ENCODE measurements around the gene ATRN.
A peak's percentile ranks its signal among the peaks of the same experiment; 100 is the strongest.
"Not testable (repeated sequence)": the region's sequence is repeated elsewhere in the genome, so short reads cannot be mapped to it uniquely, and the experiment has no call there.

ATRN gene

DNA sequence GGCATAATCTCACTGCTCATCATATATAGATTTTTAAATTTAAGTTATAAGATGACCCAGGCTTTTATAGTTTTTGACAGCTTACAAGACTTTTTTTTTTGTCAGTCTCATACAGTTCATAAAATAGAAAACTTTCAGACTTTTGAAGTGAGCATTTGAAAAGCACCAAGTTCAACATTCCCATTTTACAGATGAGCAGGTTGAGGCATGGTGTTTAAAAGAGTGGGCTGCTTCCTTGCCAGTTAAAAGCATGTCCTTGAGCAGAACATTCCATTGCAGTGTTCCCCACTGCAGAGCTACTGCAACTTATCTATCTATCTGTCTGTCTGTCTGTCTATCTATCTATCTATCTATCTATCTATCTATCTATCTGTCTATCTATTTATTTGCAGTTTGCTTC, 105.5 kb downstream of the ATRN start:
- no peak for DNase-seq

DNA sequence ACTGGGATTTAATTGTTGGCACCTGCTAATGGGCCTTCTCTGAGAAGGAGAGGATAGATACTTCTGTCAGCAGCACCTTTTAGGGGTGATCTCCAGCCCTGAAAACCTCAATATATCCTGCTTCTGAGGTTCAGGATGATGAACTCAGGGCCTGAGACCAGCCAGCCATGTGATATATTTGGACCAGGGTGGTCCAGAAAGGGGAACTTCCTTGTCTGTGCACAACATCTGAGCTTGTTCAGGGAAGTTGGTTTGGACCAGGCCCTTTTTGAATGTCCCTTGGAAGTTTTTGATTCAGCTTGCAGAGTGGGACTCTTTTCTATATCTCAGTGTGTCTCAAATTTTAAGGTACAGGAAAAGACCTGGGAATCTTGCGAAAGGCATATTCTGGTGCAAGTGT, 106.5 kb downstream of the ATRN start:
- no peak for DNase-seq

DNA sequence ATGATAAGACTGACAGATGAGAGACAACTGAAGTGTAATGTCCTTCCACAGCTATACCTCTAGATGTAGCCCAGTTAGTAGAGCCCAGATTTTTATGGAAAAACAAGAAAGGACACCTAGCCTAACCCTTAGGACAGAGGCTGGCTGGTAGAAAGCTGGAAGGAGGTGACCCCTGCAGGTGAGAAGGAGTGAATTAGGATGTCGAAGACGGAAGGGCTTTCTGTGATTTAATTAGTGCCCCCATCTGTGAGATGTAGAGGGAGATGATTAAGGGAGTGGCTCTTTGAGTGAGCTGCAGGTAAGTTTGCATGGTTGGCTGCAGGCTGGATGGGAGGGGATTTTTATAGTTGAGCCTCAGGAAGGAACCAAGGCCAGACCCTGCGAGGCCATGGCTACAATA, 109.6 kb downstream of the ATRN start:
- DNase-seq, result no peak

DNA sequence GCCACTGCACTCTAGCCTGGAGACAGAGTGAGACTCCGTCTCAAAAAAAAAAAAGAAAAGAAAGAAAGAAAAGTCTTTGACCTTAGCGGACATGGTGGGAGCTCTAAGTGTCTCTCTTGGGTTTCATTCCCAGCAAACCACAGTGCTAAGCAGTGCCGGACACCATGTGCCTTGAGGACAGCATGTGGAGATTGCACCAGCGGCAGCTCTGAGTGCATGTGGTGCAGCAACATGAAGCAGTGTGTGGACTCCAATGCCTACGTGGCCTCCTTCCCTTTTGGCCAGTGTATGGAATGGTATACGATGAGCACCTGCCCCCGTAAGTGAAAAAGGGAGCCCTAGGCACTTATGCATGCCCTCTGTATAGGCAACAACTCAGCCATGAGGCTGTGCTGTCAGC, 112.9 kb downstream of the ATRN start:
- no peak for DNase-seq

DNA sequence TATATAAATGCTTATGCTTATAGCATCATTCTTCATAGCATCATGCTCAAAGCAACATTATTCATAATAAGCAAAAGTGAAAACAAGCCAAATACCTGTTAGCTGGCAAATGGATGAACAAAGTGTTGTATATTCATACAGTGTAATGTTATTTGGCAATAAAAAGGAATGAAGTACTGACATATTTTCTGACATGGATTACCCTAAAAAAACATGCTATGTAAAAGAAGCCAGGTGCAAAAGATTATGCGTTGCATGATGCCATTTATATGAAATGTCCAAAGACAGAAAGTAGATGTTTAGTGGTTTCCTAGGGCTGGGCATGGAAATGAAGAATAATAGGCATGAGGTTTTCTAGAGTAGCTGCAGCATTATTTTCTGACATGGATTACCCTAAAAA, 115.3 kb downstream of the ATRN start:
- no peak for DNase-seq

DNA sequence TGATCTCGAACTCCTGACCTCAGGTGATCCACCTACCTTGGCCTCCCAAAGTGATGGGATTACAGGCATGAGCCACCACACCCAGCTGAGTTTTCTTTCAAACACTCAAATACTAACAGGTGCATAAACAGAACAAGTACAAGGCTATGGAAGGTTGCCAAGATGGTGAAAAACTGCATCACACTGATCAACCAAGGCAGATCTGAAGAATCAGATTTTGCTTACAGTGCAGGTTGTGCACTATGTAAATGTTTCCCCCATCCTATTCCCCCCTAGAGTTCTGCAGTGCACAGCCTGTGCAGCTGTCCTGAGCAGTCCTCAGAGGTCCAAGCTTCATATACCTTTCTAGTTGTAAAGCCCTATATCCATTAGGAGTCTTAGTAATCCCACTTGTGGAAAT, 119.3 kb downstream of the ATRN start:
- no peak for DNase-seq

DNA sequence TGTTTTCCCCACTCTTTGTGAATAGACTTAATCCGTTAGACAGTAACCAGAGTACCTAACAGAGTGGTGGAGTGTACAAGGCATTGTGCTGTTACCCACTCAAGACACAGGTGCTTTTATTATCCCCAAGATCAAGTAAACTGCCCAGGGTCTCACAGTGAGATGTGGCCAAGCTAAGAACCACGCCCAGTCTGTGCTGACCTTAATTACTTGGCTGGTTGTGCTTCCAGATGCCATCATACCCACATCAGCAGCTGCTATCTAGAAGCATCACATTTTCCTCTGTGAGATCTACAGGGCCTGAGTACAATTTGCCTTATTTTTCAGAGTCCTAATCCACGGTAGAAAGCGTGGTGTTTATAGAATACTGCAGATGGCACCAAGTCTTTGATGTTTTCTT, 122.1 kb downstream of the ATRN start:
- no peak for DNase-seq

DNA sequence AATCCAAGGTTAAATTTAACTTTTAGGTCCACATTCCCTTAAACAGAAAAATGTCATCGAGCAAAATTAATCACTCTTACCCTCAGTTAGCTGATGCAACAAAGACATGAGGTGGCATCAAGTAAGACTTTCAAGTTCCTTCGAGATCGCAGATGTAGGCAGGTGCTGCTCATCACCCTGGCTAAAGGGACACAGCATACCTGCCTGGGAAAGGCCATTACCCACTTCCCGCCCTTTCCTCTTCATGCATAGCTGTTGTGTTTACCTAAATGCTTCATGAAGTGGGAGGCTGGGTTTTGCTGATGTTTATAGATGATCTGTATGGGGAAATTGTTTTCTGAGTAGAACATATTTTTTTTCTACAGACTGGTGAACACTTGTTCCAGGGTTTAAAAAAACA, 124.7 kb downstream of the ATRN start:
- DNase-seq, result no peak

DNA sequence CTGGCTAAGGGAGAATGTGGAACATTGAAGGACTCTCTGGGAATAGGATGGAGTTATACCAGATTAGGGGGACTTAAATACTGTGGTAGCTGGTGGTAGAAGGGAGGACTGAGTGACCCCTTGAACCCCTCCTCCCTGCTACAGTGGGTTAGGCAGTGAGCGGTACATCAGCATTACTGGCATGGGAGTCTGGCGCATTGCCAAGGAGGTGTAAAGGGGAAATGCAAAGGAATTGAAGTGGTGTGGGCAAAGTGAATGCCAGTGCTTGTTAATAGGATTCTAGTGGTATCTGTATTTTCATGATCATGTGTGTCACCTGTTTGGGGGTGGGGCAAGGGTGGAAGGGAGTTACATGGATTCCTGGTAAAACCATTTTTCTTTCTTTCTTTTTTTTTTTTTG, 132.3 kb downstream of the ATRN start:
- no peak for DNase-seq

DNA sequence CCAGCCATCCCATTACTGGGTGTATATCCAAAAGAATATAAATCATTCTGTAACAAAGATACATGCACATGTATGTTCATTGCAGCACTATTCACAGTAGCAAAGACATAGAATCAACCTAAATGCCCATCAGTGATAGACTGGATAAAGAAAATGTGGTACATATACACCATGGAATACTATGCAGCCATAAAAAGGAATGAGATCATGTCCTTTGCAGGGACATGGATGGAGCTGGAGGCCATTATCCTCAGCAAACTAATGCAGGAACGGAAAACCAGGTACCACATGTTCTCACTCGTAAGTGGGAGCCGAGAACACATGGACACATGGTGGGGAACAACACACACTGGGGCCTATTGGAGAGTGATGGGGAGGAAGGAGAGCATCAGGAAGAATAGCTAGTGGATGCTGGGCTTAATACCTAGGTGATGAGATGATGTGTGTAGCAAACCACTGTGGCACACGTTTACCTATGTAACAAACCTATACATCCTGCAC, 134.6 kb downstream of the ATRN start:
- DNase-seq, result not testable (repeated sequence)

DNA sequence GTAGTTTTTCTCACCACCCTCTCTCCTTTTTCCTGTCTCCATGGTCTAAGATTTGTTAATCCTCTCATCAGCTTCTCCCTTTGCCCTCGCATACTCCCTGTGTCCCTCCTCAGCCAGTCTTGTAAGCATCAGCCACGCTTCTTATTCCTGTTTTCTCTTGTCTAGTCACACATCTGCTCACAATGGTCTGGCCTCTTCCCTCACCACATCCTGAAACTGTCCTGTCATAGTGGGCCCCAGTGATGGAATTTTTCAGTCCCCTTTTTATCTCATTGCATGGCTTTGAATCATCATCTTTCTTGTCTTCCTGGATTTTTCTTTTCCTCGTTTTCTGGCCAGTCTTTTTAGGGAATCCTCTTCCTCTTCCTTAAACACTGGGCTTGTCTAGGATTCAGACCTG, 135.2 kb downstream of the ATRN start:
- DNase-seq, result no peak

DNA sequence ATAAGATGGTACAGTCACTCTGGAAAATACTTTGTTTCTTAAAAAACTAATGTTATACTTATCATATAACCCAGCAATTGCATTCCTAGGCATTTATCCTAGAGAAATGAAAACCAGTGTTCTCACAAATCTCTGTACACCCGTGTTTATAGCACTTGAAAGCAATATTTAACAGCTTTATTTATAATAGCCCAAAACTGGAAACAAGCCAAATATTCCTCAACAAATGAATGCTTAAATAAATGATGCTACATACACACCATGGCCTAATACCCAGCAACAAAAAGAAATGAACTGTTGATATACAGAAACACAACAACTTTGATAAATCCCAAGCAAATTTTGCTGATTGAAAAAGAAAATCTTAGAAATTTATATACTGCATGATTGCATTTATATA, 141.1 kb downstream of the ATRN start:
- DNase-seq, result no peak

DNA sequence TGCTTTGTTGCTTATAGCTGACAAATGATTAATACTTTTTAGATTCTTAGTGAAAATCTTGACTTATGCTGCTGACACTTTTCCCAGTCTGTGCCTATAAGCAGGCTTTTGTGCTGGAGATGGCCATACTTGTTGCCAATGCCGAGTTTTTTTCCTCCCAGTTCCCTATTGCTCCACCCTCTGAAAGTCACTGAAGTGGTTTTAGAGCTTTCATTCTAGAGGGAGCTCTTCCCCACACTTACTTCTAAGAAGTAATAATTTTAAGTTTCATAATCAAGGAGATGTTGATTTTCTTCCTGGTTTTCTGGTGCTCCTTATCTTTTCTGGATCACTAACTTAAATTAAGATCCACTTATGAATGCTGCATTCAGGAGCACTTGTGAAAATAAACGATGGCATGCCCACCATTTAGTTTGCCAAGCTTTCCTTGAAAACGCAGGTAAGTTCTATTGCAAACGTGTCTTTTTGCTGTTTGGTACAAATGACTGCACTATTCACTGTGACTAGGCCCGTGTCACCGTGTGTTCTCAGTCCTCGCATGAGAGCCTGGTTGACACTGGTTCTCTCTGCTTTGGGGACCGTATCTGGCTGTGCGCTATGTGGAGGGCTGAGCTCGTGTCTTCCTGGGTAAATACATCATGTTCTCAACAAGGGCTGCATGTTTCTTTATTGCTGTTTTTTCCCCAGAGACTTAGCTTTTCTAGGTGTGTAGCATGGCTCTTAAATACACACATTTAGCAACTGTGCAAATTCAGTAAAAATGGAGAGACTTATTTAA, 142.2 kb downstream of the ATRN start:
- no peak for DNase-seq

DNA sequence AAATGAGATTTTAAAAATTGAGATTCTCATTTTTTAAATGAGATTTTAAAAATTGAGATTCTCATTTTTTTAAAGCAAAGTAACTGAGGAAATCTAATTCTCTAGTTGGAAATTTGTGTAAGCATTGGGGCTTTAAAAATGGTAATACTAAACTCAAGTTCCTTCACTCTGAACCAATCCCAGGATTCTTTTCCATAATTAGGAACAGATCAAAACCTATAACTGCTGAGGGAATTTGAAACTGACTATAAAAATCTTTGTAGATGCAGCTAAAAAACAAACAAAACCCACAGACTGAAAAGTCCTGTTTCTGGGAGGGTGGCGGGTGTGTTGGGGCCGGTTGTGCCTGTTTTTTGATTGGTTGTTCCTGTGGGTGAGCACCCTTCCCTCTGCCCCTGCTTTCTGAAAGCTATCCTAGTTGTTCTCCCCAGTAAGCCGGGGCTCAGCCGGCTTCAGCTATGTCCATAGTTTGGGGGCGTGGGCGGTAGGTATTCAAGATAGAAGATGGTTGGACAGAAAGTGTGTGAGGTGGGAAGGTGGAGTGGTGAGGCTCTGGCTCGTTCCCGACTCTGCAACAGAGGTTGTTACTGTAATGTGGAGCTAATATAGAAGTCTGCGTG, 143.1 kb downstream of the ATRN start:
- no peak for DNase-seq

DNA sequence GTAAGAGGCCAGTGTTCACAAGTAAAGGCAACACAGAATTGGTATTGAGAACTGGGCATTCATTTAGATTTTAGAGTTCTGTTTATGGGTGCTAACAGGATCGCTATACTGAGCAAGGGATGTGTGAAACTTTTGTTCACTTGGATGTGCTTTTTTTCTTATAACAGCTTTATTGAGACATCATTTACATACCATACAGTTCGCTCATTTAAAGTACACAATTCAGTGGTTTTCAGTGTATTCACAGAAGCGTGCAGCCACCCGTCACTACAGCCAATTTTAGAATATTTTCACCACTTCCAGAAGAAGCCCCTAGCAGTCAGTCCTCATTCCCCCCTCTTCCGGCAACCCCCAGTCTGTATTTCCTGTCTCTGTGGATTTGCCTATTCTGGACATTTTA, 143.6 kb downstream of the ATRN start:
- no peak for DNase-seq

DNA sequence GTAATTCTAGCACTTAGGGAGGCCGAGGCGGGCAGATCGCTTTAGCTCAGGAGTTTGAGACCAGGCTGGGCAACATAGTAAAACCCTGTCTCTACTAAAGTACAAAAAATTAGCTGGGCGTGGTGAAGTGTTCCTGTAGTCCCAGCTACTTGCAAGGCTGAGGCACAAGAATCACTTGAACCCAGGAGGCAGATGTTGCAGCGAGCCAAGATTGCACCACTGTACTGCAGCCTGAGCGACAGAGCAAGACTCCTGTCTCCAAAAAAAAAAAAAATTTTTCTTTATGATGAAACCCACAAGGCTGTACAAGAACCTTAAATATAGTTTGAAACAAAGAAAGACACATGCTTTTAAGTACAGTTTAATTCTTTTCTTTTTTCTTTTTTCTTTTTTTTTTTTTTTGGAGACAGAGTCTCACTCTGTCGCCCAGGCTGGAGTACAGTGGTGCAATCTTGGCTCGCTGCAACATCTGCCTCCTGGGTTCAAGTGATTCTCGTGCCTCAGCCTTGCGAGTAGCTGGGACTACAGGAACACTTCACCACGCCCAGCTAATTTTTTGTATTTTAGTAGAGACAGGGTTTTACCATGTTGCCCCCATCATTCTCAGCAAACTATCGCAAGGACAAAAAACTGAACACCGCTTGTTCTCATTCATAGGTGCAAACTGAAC, 144.5 kb downstream of the ATRN start:
- DNase-seq, result not testable (repeated sequence)

DNA sequence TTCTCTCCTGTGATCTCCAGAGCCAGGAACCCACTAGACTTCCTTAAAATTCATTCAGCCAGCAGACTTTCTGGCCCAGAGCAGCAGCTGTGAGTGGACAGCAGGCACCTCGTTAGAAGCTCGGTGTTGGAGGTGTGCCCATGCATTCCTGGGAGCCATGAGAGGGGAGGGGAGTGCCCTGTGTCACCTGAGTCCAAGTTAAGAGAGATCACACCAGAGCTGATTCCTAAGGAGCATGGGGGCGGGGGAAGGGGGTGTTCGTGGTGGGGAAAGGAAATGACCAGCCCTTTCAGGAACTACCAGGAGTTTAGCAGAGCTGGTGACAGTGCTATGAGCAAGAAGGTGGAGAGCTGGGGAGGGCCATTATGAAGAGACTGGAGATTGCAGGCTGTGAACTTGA, 145.4 kb downstream of the ATRN start:
- DNase-seq, result peak; percentile 19

DNA sequence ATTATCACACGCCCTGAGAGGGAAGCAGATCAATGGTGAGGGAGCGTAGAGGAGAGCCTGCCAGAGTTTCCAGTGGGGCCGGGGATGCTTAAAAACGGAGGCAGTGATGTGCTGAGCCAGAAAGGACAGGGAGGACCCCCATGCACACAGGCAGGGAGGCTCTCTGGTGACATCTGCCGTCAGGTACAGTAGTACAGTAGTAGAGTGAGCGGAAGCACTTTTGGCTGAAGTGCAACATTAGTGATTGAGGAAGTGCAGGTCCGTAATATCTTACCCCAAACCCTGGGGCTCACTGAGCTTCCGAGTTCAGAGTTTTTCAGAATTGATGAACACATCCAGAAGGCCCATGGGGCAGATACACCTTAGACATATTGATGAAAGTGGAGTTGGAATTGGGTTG, 150.3 kb downstream of the ATRN start:
- DNase-seq, result no peak

DNA sequence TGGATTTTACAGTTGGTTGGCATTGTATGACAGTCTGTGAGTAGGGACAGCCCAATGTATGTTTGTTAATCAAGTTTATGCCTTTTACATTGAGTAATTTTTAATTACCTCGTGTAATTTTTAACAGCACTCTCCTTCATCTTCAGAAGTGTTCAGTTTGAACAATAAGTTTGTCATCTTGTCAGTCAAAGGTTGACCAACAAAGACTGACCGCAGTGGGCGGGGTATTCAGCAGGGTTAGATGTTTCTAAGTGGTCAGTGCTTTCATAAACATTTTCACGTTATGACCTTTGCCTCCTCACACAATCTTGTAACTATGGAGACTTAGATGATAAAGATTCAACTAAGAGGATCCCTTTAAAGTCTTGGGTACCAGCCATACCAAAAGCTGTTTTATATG, 151.6 kb downstream of the ATRN start:
- no peak for DNase-seq

DNA sequence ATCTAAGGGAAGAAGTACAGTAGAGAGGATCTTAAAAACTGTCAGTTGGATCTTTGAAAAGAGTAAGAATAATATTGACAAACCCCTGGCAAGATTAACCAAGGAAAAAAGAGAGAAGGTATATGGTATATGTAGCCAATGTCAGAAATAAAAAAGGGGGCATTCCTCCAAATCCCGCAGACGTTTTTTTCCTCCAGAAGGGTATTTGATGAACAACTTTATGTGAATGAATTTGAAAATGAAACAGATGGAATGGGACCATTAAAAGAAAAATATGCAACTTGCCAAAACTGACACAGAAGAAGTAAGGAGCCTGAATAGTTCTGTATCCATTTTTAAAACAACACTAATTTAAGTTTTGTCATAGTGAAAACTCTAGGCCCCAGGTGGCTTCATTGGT, 156.7 kb downstream of the ATRN start:
- DNase-seq, result no peak

DNA sequence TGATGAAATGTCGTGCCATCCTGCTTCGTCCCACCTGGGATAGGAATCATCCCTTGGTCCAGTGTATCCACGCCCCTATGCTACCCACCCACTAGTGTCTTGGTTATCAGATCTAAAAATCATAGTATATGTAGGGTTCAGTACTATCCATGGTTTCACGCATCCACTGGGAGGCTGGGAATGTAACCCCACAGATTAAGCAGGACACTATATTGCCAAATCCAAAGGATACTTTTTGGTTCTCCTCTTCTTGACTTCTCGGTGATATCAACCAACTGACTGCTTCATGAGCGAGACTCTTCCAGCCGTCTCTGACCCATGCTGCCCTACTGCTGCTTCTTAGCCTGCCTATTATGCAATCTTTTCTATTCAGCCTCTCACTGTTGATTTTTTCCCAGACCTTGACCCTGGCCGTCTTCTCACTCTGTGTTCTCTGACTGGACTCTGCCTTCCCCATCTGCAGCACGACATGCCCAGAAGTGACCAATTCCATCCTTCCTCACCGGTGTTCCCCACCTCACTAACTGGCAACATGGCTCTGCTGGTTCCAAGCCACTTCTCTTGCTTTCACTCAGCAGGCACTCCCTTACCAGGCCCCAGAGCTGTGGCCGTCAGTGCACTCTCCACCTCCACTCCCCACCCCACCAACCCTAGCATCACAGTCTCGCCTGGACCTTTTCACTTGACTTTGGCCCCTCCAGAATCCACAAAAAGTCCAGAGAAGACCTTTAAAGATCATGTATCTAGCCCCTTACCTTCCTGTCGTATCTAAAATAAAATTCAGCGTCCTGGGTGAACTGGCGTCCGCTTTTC, 157.9 kb downstream of the ATRN start:
- DNase-seq, result no peak

DNA sequence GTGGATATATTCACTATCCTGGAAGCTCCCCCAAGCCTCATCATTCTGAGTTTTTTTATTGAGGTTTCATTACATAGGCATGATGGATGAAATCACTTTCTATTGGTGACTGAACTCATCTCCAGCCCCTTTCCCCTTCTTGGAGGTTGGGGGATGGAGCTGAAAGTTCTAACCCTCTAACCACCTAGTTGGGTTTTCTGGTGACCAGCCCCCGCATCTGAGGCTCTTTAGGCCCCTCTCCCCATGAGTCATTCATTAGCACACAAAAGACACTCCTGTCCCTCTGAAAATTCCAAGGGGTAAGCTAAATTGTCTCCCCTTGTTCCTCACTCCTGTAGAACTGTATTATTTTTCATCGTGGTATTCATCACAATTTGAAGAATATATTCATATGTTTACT, 159.1 kb downstream of the ATRN start:
- DNase-seq, result no peak

DNA sequence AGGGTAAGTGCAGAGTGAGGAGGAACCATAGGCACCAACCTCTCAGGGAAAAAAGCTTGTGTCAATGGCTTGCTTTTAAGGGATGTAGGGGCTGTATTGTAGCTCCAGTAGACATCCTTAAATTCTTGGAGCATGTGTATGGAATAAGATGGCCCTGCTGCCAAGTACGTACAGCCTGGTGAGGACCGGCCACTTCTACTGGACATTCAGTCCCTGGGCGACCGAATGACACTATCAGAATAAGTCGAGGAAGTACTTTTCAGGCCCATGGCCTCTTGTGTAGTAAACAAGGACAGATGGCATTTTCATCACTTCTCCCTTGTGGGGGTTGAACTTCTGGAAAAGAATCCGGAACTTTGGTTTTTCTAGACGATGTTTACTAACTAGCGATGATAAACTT, 159.6 kb downstream of the ATRN start:
- no peak for DNase-seq
